Hepatocyte (in vitro differentiated cells): ENCODE measurements around the gene MACROD2. TPM values are rescaled to one million over a fixed set of nuclear protein-coding genes. Genes with fewer than 3 reads are reported as not detected.

Experiments used
- DNase-seq: peaks from one replicate; pipeline ENCODE4 v3.0.0-alpha.2; 2016; ENCODE audit warnings: low spot score
- H2AFZ ChIP-seq: fragments of 200-600 bp; sonication (generic); 2 replicates; pipeline ENCODE4 v1.6.0; 2016; ENCODE audit warnings: antibody characterized with exemption, mild to moderate bottlenecking
- H3K27ac ChIP-seq: fragments of 200-600 bp; sonication (generic); 2 replicates; pipeline ENCODE4 v1.5.1; 2016; ENCODE audit warnings: mild to moderate bottlenecking
- H3K27me3 ChIP-seq: fragments of 200-600 bp; sonication (generic); 2 replicates; pipeline ENCODE4 v1.6.1; 2016
- H3K36me3 ChIP-seq: fragments of 200-600 bp; sonication (generic); replicated peaks from 2 replicates; pipeline ENCODE4 v1.5.1; 2016; ENCODE audit warnings: low read depth; ENCODE audit not compliant: insufficient read depth
- H3K4me1 ChIP-seq: fragments of 200-600 bp; sonication (generic); 2 replicates; pipeline ENCODE4 v1.5.1; 2016; ENCODE audit warnings: mild to moderate bottlenecking, moderate library complexity; ENCODE audit not compliant: insufficient read depth
- H3K4me2 ChIP-seq: fragments of 200-600 bp; sonication (generic); 2 replicates; pipeline ENCODE4 v1.6.0; 2016
- H3K4me3 ChIP-seq: fragments of 200-600 bp; sonication (generic); 2 replicates; pipeline ENCODE4 v1.5.1; 2016; ENCODE audit warnings: mild to moderate bottlenecking
- H3K79me2 ChIP-seq: fragments of 200-600 bp; sonication (generic); 2 replicates; pipeline ENCODE4 v1.6.0; 2017; ENCODE audit warnings: mild to moderate bottlenecking
- H3K9me2 ChIP-seq: fragments of 200-600 bp; sonication (generic); replicated peaks from 2 replicates; pipeline ENCODE4 v1.6.0; 2017; ENCODE audit warnings: mild to moderate bottlenecking; ENCODE audit not compliant: insufficient read depth
- H3K9me3 ChIP-seq: fragments of 200-600 bp; sonication (generic); 2 replicates; pipeline ENCODE4 v1.5.1; 2016; ENCODE audit warnings: low read depth, mild to moderate bottlenecking
- H4K20me1 ChIP-seq: fragments of 200-600 bp; sonication (generic); 2 replicates; pipeline ENCODE4 v1.6.0; 2016; ENCODE audit warnings: mild to moderate bottlenecking; ENCODE audit not compliant: insufficient read depth, poor library complexity, severe bottlenecking
- CTCF ChIP-seq: fragments of 200-600 bp; sonication (generic); IDR thresholded peaks from 2 replicates; pipeline ENCODE4 v1.5.1; 2016; ENCODE audit warnings: antibody characterized with exemption, mild to moderate bottlenecking; ENCODE audit not compliant: poor library complexity
- EZH2 ChIP-seq: fragments of 200-600 bp; sonication (generic); IDR thresholded peaks from 2 replicates; pipeline ENCODE4 v1.6.1; 2016; ENCODE audit warnings: antibody characterized with exemption, mild to moderate bottlenecking, borderline replicate concordance
- EZH2phosphoT487 ChIP-seq: fragments of 200-600 bp; sonication (generic); IDR thresholded peaks from one replicate; pipeline ENCODE4 v1.6.1; 2018; ENCODE audit warnings: antibody characterized with exemption, mild to moderate bottlenecking, low read depth, moderate library complexity; ENCODE audit not compliant: unreplicated experiment, severe bottlenecking
- WGBS: methylation state at CpG from one replicate; pipeline ENCODE4 v1.1.6; 2016; ENCODE audit warnings: low lambda C conversion rate; ENCODE audit errors: missing lambda C conversion rate; 5-methylcytosine and 5-hydroxymethylcytosine counted together
- polyA plus RNA-seq: library from polyadenylated mRNA; unstranded; fragments of >200 nt; fragmentation: Nextera tagmentation; extraction: Ambion mirVana; gene quantifications from 2 replicates; pipeline ENCODE4 v1.2.1, GENCODE V29; 2016
- total RNA-seq: library from RNA; depleted of rRNA; stranded (reverse); fragments of >200 nt; gene quantifications from 2 replicates; pipeline ENCODE4 v1.2.3, GENCODE V29; 2014

MACROD2 gene
- total and polyA plus RNA-seq, 2 experiments from 2014 or later = 2.4 to 3.1 TPM

DNA sequence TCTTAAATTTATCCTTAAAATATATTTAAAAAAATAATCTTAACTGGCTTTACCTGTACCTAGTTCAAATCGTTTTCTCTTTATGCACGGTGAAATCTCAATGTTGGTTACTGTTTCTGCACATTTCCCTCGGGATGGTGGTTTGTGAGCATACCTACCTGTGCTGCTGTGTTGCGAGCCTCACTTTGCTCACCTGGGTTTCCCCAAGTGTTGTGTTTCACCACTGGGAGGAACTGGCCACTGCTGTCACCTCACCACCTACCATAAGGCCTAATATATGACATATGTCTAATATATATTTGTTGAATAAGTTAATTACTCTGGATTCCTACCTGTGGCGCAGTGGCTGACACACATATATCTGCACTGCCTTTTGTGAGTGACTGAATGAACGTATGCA lies 835.6 kb downstream of the MACROD2 start:
- H3K27me3 ChIP-seq = no peaks in the 10 kb centered on the region
- H3K36me3 ChIP-seq = no peaks in the 10 kb centered on the region
- no peak overlapping the region for H3K4me2 ChIP-seq
- TF ChIP-seq CTCF (no peak), EZH2phosphoT487 (no peak), EZH2 (no peak)
- no peak for DNase-seq
- H2AFZ ChIP-seq = no peak overlapping the region
- H3K79me2 ChIP-seq = no peaks in the 10 kb centered on the region
- no peaks in the 10 kb centered on the region for H3K9me2 ChIP-seq
- H3K27ac ChIP-seq = no peak overlapping the region
- H3K9me3 ChIP-seq = no peaks in the 10 kb centered on the region
- H4K20me1 ChIP-seq = no peaks in the 10 kb centered on the region
- no peak overlapping the region for H3K4me3 ChIP-seq
- WGBS = 94% methylated on average over 6 of the region's 6 CpGs
- no peaks in the 10 kb centered on the region for H3K4me1 ChIP-seq

DNA sequence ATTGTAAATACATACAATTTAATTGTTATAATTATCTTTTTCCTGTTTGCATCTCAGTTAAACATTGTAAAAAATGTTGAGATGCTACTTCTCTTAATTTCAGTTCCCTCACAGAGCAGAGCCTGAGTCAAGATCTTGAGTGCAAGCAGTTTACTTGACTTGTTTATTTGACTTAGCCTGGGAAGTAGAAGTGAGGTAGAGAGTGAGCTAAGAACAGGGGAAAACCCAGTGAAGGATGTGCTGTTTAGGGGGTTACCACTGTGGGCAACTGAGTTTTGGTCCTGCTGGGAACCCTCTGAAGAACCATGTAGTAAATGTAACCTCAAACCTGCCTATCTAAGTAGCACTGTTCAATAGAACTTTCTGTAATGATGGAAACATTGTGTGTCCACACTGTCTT lies 837.3 kb downstream of the MACROD2 start:
- Histone ChIP-seq H3K4me2 (no peak overlapping the region), H3K9me3 (no peaks in the 10 kb centered on the region), H3K4me3 (no peak overlapping the region), H3K79me2 (no peaks in the 10 kb centered on the region), H4K20me1 (no peaks in the 10 kb centered on the region), H3K27me3 (no peaks in the 10 kb centered on the region), H3K36me3 (no peaks in the 10 kb centered on the region), H3K4me1 (no peaks in the 10 kb centered on the region), H3K27ac (no peak overlapping the region), H3K9me2 (no peaks in the 10 kb centered on the region), H2AFZ (no peak overlapping the region)
- TF ChIP-seq CTCF (no peak), EZH2 (no peak), EZH2phosphoT487 (no peak)
- DNase-seq = no peak

GRCh38 chr20:14838663-14839628 lies 843.6 kb downstream of the MACROD2 start:
- H3K9me3 ChIP-seq = no peaks in the 10 kb centered on the region
- no peaks in the 10 kb centered on the region for H4K20me1 ChIP-seq
- H3K36me3 ChIP-seq = no peaks in the 10 kb centered on the region
- H3K27me3 ChIP-seq = no peaks in the 10 kb centered on the region
- no peak for TF ChIP-seq EZH2phosphoT487
- no peak for TF ChIP-seq CTCF
- no peak for TF ChIP-seq EZH2
- H2AFZ ChIP-seq = no peak overlapping the region
- 63% methylated on average over 7 of the region's 7 CpGs for WGBS
- no peak overlapping the region for H3K4me3 ChIP-seq
- H3K9me2 ChIP-seq = no peaks in the 10 kb centered on the region
- H3K27ac ChIP-seq = no peak overlapping the region
- peak; percentile 22 for DNase-seq
- H3K79me2 ChIP-seq = no peaks in the 10 kb centered on the region
- no peaks in the 10 kb centered on the region for H3K4me1 ChIP-seq
- H3K4me2 ChIP-seq = no peak overlapping the region
